Measurements from ENCODE around the gene F7. TPM values are rescaled to one million over a fixed set of nuclear protein-coding genes. Genes with fewer than 3 reads are reported as not detected.
"Not testable (repeated sequence)": the region's sequence is repeated elsewhere in the genome, so short reads cannot be mapped to it uniquely, and the experiment has no call there.

F7 gene
- total and polyA plus RNA-seq, 2 experiments from 2014 or later: 0.83 TPM; not detected in 1

DNA sequence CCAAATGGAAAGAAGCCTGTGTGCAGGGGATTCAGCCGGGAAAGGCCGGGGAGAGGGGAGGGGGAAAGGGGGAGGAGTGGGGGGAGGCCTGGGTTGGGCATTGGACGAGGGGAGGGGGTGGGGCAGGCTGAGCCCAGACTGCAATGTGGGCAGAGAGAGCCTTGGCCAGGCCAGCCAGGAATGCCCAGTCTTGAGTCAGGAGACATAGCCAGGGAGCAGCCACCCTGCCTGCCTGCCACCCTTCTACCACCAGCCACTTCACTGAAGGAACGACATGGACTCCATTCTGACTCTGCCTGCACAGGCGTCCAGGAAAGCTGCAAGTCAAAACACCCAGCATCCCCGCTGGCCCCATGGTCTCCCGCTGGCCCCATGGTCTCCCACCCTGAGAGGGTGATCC, 53.4 kb downstream of the F7 start:
- no peaks in the 10 kb centered on the region for H3K36me3 ChIP-seq
- TF ChIP-seq, protein P1, sequence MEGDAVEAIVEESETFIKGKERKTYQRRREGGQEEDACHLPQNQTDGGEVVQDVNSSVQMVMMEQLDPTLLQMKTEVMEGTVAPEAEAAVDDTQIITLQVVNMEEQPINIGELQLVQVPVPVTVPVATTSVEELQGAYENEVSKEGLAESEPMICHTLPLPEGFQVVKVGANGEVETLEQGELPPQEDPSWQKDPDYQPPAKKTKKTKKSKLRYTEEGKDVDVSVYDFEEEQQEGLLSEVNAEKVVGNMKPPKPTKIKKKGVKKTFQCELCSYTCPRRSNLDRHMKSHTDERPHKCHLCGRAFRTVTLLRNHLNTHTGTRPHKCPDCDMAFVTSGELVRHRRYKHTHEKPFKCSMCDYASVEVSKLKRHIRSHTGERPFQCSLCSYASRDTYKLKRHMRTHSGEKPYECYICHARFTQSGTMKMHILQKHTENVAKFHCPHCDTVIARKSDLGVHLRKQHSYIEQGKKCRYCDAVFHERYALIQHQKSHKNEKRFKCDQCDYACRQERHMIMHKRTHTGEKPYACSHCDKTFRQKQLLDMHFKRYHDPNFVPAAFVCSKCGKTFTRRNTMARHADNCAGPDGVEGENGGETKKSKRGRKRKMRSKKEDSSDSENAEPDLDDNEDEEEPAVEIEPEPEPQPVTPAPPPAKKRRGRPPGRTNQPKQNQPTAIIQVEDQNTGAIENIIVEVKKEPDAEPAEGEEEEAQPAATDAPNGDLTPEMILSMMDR (IDR thresholded peaks at IDR 0.05; ENCODE audit: low read depth, low read length): no peak
- DNase-seq (ENCODE audit: low read depth in 1 of 2, low spot score in 1 of 2): no peak
- no peaks in the 10 kb centered on the region for H3K4me1 ChIP-seq (ENCODE audit: low read depth)
- no peaks in the 10 kb centered on the region for H3K9me3 ChIP-seq (ENCODE audit: low read depth)
- H3K27me3 ChIP-seq: peaks cover 8% of the 10 kb centered on the region
- no peak overlapping the region for H3K4me3 ChIP-seq
- H3K27ac ChIP-seq: no peak overlapping the region

DNA sequence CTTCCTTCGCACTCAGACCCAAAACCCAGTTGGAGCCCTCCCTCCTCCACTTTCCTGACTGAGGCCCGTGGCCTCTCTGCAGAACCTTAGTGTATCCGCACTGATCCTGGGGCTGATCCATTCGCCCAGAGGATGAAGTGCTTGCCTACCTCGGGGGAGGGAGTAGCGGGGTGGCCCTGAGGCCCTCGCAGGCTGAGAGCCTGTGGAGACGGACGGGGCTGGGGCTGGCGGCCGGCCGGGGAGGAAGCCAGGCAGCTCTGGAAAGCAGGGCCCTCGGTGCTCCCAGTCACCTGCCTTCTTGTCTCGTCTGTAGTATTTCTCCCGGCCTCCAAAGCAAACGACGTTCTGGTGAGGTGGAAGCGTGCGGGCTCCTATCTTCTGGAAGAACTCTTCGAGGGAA, 54.1 kb downstream of the F7 start:
- H3K36me3 ChIP-seq: no peaks in the 10 kb centered on the region
- H3K4me1 ChIP-seq (ENCODE audit: low read depth): no peaks in the 10 kb centered on the region
- H3K4me3 ChIP-seq: no peak overlapping the region
- H3K9me3 ChIP-seq (ENCODE audit: low read depth): no peaks in the 10 kb centered on the region
- TF ChIP-seq, protein P1 (IDR thresholded peaks at IDR 0.05; ENCODE audit: low read depth, low read length): no peak
- peaks cover 8% of the 10 kb centered on the region for H3K27me3 ChIP-seq
- no peak for DNase-seq (ENCODE audit: low read depth in 1 of 2, low spot score in 1 of 2)
- H3K27ac ChIP-seq: no peak overlapping the region

DNA sequence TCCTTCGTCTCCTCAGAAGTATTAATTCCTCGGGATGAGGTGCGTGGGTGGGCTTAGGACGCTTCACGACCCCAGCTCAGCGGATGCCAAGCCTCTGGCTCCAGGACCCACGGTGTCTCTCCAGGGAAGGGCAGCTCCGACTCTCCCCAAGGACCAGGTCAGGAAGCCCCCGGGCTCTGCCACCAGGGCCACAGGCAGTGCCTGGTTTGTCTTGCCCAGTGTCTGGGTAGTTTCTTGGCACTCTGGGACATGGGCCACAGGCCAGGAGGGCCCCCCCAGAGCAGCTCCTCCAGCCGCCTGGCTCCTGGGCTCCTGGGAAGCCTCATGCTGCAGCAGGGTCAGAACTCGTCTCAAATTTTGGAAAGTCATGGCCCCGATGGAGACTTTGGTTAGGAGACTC, 55.4 kb downstream of the F7 start:
- TF ChIP-seq, protein P1 (IDR thresholded peaks at IDR 0.05; ENCODE audit: low read depth, low read length): no peak
- Histone ChIP-seq H3K4me3 (no peak overlapping the region), H3K36me3 (no peaks in the 10 kb centered on the region), H3K9me3 (ENCODE audit: low read depth) (no peaks in the 10 kb centered on the region), H3K27ac (no peak overlapping the region), H3K27me3 (peaks cover 8% of the 10 kb centered on the region), H3K4me1 (ENCODE audit: low read depth) (no peaks in the 10 kb centered on the region)
- DNase-seq (ENCODE audit: low read depth in 1 of 2, low spot score in 1 of 2): no peak

DNA sequence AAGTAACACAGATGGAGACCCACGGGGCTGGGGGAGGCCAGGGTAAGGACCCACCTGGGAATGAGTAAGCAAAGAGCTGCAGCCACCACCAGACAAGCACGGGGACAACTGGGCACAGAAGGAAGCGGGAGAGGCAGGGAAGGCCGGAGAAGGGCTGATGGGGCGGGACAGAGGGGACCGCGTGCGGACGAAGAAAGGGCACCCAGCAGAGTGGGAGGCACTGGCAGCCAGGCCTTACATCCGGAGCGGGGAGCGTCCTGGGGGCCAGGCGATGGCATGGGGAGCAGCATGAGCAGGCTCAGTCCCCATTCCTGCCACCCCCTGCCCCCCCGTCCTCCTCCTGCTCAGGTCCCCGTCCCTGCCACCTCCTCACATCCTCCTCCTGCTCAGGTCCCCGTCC, 55.8 kb downstream of the F7 start:
- TF ChIP-seq, protein P1 (IDR thresholded peaks at IDR 0.05; ENCODE audit: low read depth, low read length): no peak
- H3K4me3 ChIP-seq: no peak overlapping the region
- no peak overlapping the region for H3K27ac ChIP-seq
- peaks cover 8% of the 10 kb centered on the region for H3K27me3 ChIP-seq
- no peaks in the 10 kb centered on the region for H3K36me3 ChIP-seq
- no peaks in the 10 kb centered on the region for H3K9me3 ChIP-seq (ENCODE audit: low read depth)
- no peak for DNase-seq (ENCODE audit: low read depth in 1 of 2, low spot score in 1 of 2)
- H3K4me1 ChIP-seq (ENCODE audit: low read depth): no peaks in the 10 kb centered on the region

DNA sequence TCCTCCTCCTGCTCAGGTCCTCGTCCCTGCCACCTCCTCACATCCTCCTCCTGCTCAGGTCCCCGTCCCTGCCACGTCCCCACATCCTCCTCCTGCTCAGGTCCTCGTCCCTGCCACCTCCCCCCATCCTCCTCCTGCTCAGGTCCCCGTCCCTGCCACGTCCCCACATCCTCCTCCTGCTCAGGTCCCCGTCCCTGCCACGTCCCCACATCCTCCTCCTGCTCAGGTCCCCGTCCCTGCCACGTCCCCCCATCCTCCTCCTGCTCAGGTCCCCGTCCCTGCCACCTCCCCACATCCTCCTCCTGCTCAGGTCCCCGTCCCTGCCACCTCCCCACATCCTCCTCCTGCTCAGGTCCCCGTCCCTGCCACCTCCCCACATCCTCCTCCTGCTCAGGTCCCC, 56.4 kb downstream of the F7 start:
- not testable (repeated sequence) for H3K4me3 ChIP-seq; H3K27ac ChIP-seq; H3K9me3 ChIP-seq (ENCODE audit: low read depth); H3K36me3 ChIP-seq; DNase-seq (ENCODE audit: low read depth in 1 of 2, low spot score in 1 of 2); H3K4me1 ChIP-seq (ENCODE audit: low read depth); H3K27me3 ChIP-seq

DNA sequence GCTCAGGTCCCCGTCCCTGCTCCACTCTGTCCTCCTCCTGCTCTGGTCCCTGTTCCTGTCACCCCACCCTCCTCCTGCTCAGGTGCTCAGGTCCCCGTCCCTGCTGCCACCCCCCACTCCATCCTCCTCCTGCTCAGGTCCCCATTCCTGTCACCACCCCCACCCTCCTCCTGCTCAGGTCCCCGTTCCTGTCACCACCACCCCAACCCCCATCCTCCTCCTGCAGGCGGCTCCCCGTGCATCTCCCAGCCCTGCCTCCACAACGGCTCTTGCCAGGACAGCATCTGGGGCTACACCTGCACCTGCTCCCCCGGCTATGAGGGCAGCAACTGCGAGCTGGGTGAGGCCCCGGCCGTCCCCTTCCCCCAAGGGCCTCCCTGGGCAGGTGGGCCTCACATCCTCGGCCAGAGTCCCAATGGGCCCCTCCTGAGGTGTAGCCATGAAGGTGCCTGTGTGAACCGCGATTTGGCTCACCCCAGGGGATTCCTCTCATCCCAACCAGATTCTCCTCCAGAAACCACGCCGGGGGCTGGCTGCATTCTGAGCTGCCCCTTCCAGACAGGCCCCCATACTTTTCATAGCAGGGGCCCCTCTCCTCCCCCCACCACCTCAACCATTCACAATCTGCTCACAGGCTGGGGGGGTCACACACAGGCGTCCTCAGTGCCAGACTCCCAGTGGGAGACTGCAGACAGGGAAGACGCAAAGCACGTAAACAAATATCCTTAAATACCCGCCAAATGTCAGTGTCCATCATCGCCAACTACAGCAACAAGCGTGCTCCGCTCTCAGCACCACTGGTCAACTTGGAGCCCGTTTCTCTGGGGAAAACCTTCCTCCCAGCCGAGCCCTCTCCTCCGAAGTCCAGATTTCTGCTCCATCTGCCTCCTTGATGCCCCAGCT, 57.4 kb downstream of the F7 start:
- TF ChIP-seq, protein P1 (IDR thresholded peaks at IDR 0.05; ENCODE audit: low read depth, low read length): no peak
- Histone ChIP-seq H3K4me3 (no peak overlapping the region), H3K9me3 (ENCODE audit: low read depth) (no peaks in the 10 kb centered on the region), H3K27me3 (peaks cover 8% of the 10 kb centered on the region), H3K36me3 (no peaks in the 10 kb centered on the region), H3K27ac (no peak overlapping the region), H3K4me1 (ENCODE audit: low read depth) (no peaks in the 10 kb centered on the region)
- DNase-seq (ENCODE audit: low read depth in 1 of 2, low spot score in 1 of 2): no peak

Data from cardiac muscle cell (in vitro differentiated cells and primary cell).